Prostate gland (tissue), 2 donors: ENCODE results near the gene ZNF729. TPM values are rescaled to one million over a fixed set of nuclear protein-coding genes. Genes with fewer than 3 reads are reported as not detected.

Experiments used
- DNase-seq: peaks from one replicate; pipeline ENCODE4 v3.0.0-alpha.2; 2019; ENCODE audit warnings: low spot score
- H3K27ac ChIP-seq, 2 donors: fragments of 200-600 bp; sonication (generic); 2 replicates each; pipeline ENCODE4 v1.5.1; 2017 to 2019
- H3K27me3 ChIP-seq: fragments of 200-600 bp; sonication (generic); replicated peaks from 2 replicates; pipeline ENCODE4 v1.5.1; 2019; ENCODE audit not compliant: insufficient read depth
- H3K36me3 ChIP-seq, 2 donors: fragments of 200-600 bp; sonication (generic); 1 replicate in 1 of 2; 2 replicates in 1 of 2; pipeline versions ENCODE4 v1.5.1 to v1.8.1; 2017 to 2019
- H3K4me1 ChIP-seq: fragments of 200-600 bp; sonication (generic); replicated peaks from 2 replicates; pipeline ENCODE4 v1.5.1; 2019
- H3K4me3 ChIP-seq, 2 donors: fragments of 200-600 bp; sonication (generic); 2 replicates each; pipeline ENCODE4 v1.5.1; 2017 to 2019
- H3K9me3 ChIP-seq: fragments of 200-600 bp; sonication (generic); 2 replicates; pipeline ENCODE4 v1.5.1; 2017
- POLR2A ChIP-seq: fragments of 450-650 bp; IDR thresholded peaks from one replicate; pipeline ENCODE4 v1.6.1; 2016; ENCODE audit warnings: antibody characterized with exemption, mild to moderate bottlenecking
- POLR2AphosphoS5 ChIP-seq: sonication (generic); formaldehyde crosslinking; IDR thresholded peaks from one replicate; pipeline ENCODE4 v1.6.1; 2017; ENCODE audit warnings: antibody characterized with exemption
- WGBS: methylation state at CpG from one replicate; pipeline ENCODE4 v1.1.5; 2018; 5-methylcytosine and 5-hydroxymethylcytosine counted together
- intact Hi-C: fragments of 100-400 bp; cut with DNase I; formaldehyde crosslinking; loops from one replicate; pipeline ENCODE4 v1.14.2; 2022
- total RNA-seq, 2 donors: library from RNA; depleted of rRNA; stranded (reverse); fragments of >200 nt; gene quantifications; one replicate each; pipeline ENCODE4 v1.1.0, GENCODE V29; 2016
- TF ChIP-seq, protein P1 (sequence below), 4 experiments: fragments of 200-600 bp in 2 of 4; fragments of 450-650 bp in 2 of 4; sonication (generic) in 2 of 4; IDR thresholded peaks; 1 replicate in 3 of 4; 2 replicates in 1 of 4; pipeline ENCODE4 v1.5.1; 2016 to 2019; ENCODE audit warnings: antibody characterized with exemption in 4 of 4, mild to moderate bottlenecking in 2 of 4, moderate library complexity in 2 of 4

ZNF729 gene
- total RNA-seq, result 1 to 10 TPM in 1 of 2 donors, not detected in 1; 1.6 TPM

DNA sequence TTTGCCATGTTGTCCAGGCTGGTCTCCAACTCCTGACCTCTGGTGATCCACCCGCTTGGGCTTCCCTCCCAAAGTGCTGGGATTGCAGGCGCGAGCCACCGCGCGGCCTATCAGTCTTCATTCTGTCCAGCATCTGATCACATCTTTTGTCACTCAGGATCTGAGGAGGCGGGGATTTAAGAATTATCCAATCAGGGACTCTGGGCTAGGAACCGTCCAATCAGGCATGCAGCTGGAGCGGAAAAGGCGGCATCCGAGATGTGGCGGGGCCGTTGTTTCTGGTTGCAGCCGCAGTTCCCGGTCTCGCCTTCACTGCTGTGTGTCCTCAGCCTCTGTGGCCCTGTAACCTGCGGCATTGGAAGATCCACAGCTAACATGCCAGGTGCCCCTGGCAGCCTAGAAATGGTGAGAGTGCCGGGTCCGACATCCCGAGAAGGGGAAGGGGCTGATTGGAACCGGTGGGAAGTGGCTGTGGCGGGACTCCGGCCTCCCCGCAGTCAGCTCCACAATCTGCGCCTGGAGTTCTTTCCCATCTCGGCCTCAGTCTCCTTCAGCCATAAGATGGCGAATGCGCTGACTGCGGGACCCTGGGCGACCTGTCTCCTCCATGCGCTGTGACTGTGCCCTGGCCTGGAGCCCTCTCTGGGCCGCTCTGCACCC lies at the start of gene ZNF729:
TSS of gene ZNF729 (plus strand) at position 291 of the 660 bp plus-strand sequence. CDS start at position 376, 85 bp downstream.
- Histone ChIP-seq H3K4me3 (no peak within 1 kb of the TSS), H3K4me1 (no peaks in the 10 kb centered on the region), H3K36me3 (no peaks in the 10 kb centered on the region), H3K27ac (no peak within 1 kb of the TSS), H3K9me3 (no peaks in the 10 kb centered on the region), H3K27me3 (no peaks in the 10 kb centered on the region)
- TF ChIP-seq POLR2AphosphoS5, result no peak
- no peak for TF ChIP-seq POLR2A
- TF ChIP-seq, protein P1, sequence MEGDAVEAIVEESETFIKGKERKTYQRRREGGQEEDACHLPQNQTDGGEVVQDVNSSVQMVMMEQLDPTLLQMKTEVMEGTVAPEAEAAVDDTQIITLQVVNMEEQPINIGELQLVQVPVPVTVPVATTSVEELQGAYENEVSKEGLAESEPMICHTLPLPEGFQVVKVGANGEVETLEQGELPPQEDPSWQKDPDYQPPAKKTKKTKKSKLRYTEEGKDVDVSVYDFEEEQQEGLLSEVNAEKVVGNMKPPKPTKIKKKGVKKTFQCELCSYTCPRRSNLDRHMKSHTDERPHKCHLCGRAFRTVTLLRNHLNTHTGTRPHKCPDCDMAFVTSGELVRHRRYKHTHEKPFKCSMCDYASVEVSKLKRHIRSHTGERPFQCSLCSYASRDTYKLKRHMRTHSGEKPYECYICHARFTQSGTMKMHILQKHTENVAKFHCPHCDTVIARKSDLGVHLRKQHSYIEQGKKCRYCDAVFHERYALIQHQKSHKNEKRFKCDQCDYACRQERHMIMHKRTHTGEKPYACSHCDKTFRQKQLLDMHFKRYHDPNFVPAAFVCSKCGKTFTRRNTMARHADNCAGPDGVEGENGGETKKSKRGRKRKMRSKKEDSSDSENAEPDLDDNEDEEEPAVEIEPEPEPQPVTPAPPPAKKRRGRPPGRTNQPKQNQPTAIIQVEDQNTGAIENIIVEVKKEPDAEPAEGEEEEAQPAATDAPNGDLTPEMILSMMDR (IDR thresholded peaks at IDR 0.05), result no peak
- 5% methylated on average over 31 of the region's 32 CpGs for WGBS
- intact Hi-C loops, result no loop called here
- DNase-seq, result no peak

DNA sequence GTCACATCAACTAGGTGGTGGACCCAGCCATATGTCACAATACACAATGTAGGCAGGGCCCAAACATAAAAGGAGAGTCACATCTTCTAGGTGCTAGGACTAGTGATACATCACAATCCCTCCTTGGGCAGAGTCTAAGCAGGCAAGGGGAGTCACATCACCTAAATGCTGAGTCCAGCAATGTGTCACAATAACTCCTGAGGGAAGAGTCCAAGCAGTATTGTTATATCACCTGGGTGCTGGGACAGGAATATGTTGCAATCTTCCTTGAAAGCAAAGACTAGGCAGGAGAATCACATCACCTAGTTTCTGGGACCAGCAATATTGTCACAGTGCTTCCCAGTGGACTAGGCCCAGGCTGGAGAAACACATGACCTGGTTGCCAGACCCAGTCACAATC lies 29.4 kb upstream of the ZNF729 start:
- intact Hi-C loops, result no loop called here
- TF ChIP-seq POLR2AphosphoS5 (no peak), POLR2A (no peak)
- TF ChIP-seq, protein P1 (IDR thresholded peaks at IDR 0.05), result no peak
- no peak for DNase-seq
- Histone ChIP-seq H3K36me3 (no peaks in the 10 kb centered on the region), H3K27me3 (no peaks in the 10 kb centered on the region), H3K4me3 (no peak overlapping the region), H3K9me3 (no peaks in the 10 kb centered on the region), H3K27ac (no peak overlapping the region), H3K4me1 (no peaks in the 10 kb centered on the region)

DNA sequence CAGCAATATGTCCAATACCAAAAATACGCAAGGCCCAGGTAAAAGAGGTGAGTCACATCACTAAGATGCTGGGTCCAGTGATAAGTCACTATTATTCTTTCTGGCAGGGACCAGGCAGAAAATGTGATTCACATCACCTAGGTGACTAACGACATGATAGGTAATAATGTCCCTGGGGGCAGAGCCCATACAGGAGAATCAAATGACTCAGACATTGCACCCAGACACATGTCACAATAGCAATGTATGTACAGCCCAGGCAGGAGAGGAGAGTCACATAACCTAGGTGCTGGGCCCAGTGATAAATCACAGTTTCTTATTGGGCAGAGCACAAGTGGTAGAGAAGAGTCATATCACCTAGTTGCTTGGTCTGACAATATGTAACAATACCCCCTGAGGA lies 28.9 kb upstream of the ZNF729 start:
- TF ChIP-seq, protein P1 (IDR thresholded peaks at IDR 0.05), result no peak
- TF ChIP-seq POLR2A, result no peak
- no peak for TF ChIP-seq POLR2AphosphoS5
- Histone ChIP-seq H3K27me3 (no peaks in the 10 kb centered on the region), H3K4me3 (no peak overlapping the region), H3K9me3 (no peaks in the 10 kb centered on the region), H3K4me1 (no peaks in the 10 kb centered on the region), H3K27ac (no peak overlapping the region), H3K36me3 (no peaks in the 10 kb centered on the region)
- DNase-seq, result no peak
- WGBS, result 81% methylated on average over 2 of the region's 2 CpGs
- intact Hi-C loops, result no loop called here

DNA sequence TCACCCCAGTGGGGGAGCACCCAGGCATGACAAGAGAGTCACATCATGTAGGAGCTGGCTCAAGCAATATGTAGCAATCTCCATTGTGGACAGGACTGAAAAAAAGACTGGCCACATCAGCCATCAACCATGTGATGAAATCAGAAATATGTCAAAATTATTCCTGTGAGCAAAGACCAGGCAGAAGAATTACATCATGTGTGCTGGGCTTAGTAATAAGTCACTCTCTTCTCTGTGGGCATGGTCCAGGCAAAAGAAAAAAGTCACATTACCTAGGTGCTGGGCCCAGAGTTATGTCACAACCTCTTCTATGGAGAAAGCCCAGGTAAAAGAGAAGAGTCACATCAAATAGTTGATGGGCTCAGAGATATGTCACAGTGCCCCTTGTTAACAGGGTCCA lies 28.3 kb upstream of the ZNF729 start:
- H3K27me3 ChIP-seq, result no peaks in the 10 kb centered on the region
- H3K9me3 ChIP-seq, result no peaks in the 10 kb centered on the region
- H3K27ac ChIP-seq, result no peak overlapping the region
- H3K36me3 ChIP-seq, result no peaks in the 10 kb centered on the region
- no peak for TF ChIP-seq POLR2AphosphoS5
- TF ChIP-seq, protein P1 (IDR thresholded peaks at IDR 0.05), result no peak
- no peak for TF ChIP-seq POLR2A
- no peak overlapping the region for H3K4me3 ChIP-seq
- DNase-seq, result no peak
- intact Hi-C loops, result no loop called here
- no peaks in the 10 kb centered on the region for H3K4me1 ChIP-seq

DNA sequence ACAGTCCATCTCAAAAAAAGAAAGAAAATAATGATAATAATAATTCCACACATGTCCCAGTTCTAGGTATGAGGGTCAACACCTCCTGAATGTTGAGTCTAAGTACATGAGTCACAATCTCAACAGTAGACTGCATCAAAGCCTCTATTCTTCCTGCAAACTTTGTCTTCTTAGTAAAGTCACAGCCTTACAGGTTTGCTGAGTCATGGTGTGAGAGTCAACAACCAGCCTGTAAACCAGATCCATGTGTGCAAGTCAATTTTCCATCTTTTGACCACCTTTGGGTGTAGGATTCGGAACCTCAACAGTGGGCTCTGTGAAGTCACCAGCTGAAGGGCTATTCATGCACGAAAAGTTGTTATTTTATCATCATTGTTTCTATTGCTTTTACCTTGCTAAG lies 25.7 kb upstream of the ZNF729 start:
- TF ChIP-seq POLR2A (no peak), POLR2AphosphoS5 (no peak)
- TF ChIP-seq, protein P1 (IDR thresholded peaks at IDR 0.05), result no peak
- WGBS, result 87% methylated on average over 2 of the region's 2 CpGs
- no peaks in the 10 kb centered on the region for H3K9me3 ChIP-seq
- intact Hi-C loops, result no loop called here
- H3K4me3 ChIP-seq, result no peak overlapping the region
- no peaks in the 10 kb centered on the region for H3K36me3 ChIP-seq
- no peak for DNase-seq
- H3K27me3 ChIP-seq, result no peaks in the 10 kb centered on the region
- no peaks in the 10 kb centered on the region for H3K4me1 ChIP-seq
- no peak overlapping the region for H3K27ac ChIP-seq
